Neural progenitor cell (in vitro differentiated cells): Measurements from ENCODE around the gene CFAP43. TPM values are rescaled to one million over a fixed set of nuclear protein-coding genes. Genes with fewer than 3 reads are reported as not detected.

Experiments used
- DNase-seq: peaks from one replicate; pipeline ENCODE4 v3.0.0-alpha.2; 2016; ENCODE audit warnings: low spot score
- H2AFZ ChIP-seq: fragments of 200-600 bp; sonication (generic); replicated peaks from 2 replicates; pipeline ENCODE4 v1.6.1; 2016; ENCODE audit warnings: antibody characterized with exemption
- H3F3A ChIP-seq: fragments of 200-600 bp; sonication (generic); 2 replicates; pipeline ENCODE4 v1.6.1; 2016; ENCODE audit warnings: antibody characterized with exemption, low read depth
- H3K27ac ChIP-seq: fragments of 200-600 bp; sonication (generic); 2 replicates; pipeline ENCODE4 v1.5.1; 2016; ENCODE audit warnings: mild to moderate bottlenecking
- H3K27me3 ChIP-seq: fragments of 200-600 bp; sonication (generic); 2 replicates; pipeline ENCODE4 v1.6.1; 2016; ENCODE audit warnings: mild to moderate bottlenecking, moderate library complexity
- H3K36me3 ChIP-seq: fragments of 200-600 bp; sonication (generic); 2 replicates; pipeline ENCODE4 v1.5.1; 2016
- H3K4me1 ChIP-seq: fragments of 200-600 bp; sonication (generic); 2 replicates; pipeline ENCODE4 v1.6.1; 2016; ENCODE audit warnings: mixed run types
- H3K4me2 ChIP-seq: fragments of 200-600 bp; sonication (generic); 2 replicates; pipeline ENCODE4 v1.6.1; 2016
- H3K4me3 ChIP-seq: fragments of 200-600 bp; sonication (generic); 2 replicates; pipeline ENCODE4 v1.5.1; 2016
- H3K79me2 ChIP-seq: fragments of 200-600 bp; sonication (generic); 2 replicates; pipeline ENCODE4 v1.6.1; 2016; ENCODE audit warnings: low read depth
- H3K9ac ChIP-seq: fragments of 200-600 bp; sonication (generic); 2 replicates; pipeline ENCODE4 v1.6.1; 2016
- H3K9me3 ChIP-seq: fragments of 200-600 bp; sonication (generic); 2 replicates; pipeline ENCODE4 v1.5.1; 2016; ENCODE audit warnings: low read depth
- H4K20me1 ChIP-seq: fragments of 200-600 bp; sonication (generic); 2 replicates; pipeline ENCODE4 v1.6.1; 2016; ENCODE audit warnings: low read depth
- H3K27ac Mint-ChIP-seq: 3 replicates; pipeline ENCODE4 v1.8.0; 2021; ENCODE audit warnings: mixed read lengths
- H3K27me3 Mint-ChIP-seq: 2 replicates; pipeline ENCODE4 v1.8.0; 2022; ENCODE audit warnings: low read depth, mild to moderate bottlenecking, inconsistent platforms, moderate library complexity, mixed read lengths; ENCODE audit not compliant: insufficient read depth
- H3K36me3 Mint-ChIP-seq: 3 replicates; pipeline ENCODE4 v1.8.0; 2021; ENCODE audit warnings: mixed read lengths
- H3K4me1 Mint-ChIP-seq: 3 replicates; pipeline ENCODE4 v1.8.0; 2021; ENCODE audit warnings: mixed read lengths
- H3K4me3 Mint-ChIP-seq: 3 replicates; pipeline ENCODE4 v1.8.0; 2021; ENCODE audit warnings: mild to moderate bottlenecking, moderate library complexity, mixed read lengths
- H3K9me3 Mint-ChIP-seq: 3 replicates; pipeline ENCODE4 v1.8.0; 2020; ENCODE audit warnings: mixed read lengths
- CTCF ChIP-seq: fragments of 200-600 bp; sonication (generic); IDR thresholded peaks from 2 replicates; pipeline ENCODE4 v1.5.1; 2017; ENCODE audit warnings: antibody characterized with exemption, mild to moderate bottlenecking
- EZH2 ChIP-seq: fragments of 200-600 bp; sonication (generic); IDR thresholded peaks from 2 replicates; pipeline ENCODE4 v1.6.1; 2017; ENCODE audit warnings: antibody characterized with exemption, mild to moderate bottlenecking, moderate library complexity
- EZH2phosphoT487 ChIP-seq: fragments of 200-600 bp; sonication (generic); IDR thresholded peaks from 2 replicates; pipeline ENCODE4 v1.6.1; 2017; ENCODE audit warnings: antibody characterized with exemption
- total RNA-seq: library from RNA; depleted of rRNA; stranded (reverse); fragments of >200 nt; gene quantifications from 2 replicates; pipeline ENCODE4 v1.2.3, GENCODE V29; 2015; ENCODE audit warnings: low replicate concordance

Gene CFAP43
- total RNA-seq, 1 donor from 2014 or later: 2.7 TPM

- Histone ChIP-seq H2AFZ (no peak overlapping the region), H3K27me3 (no peaks in the 10 kb centered on the region), H3K9me3 (no peaks in the 10 kb centered on the region), H3K9ac (no peak overlapping the region), H4K20me1 (no peaks in the 10 kb centered on the region), H3K4me1 (no peaks in the 10 kb centered on the region), H3K4me3 (no peak overlapping the region), H3F3A (no peaks in the 10 kb centered on the region), H3K4me2 (no peak overlapping the region), H3K27ac (no peak overlapping the region), H3K36me3 (no peaks in the 10 kb centered on the region), H3K79me2 (no peaks in the 10 kb centered on the region)
- no peak for DNase-seq
- Mint-ChIP-seq H3K4me1 (peaks cover 3% of the 10 kb centered on the region), H3K4me3 (no peak overlapping the region), H3K27me3 (peaks cover 2% of the 10 kb centered on the region), H3K36me3 (no peaks in the 10 kb centered on the region), H3K9me3 (no peaks in the 10 kb centered on the region), H3K27ac (no peak overlapping the region)
- TF ChIP-seq CTCF (no peak), EZH2phosphoT487 (no peak), EZH2 (no peak)
Measured at GRCh38 chr10:104218751-104219150, 13.4 kb downstream of the CFAP43 start.

GRCh38 chr10:104216631-104217030 lies 15.5 kb downstream of the CFAP43 start:
- Histone ChIP-seq H3K79me2 (no peaks in the 10 kb centered on the region), H3K27me3 (no peaks in the 10 kb centered on the region), H3F3A (no peaks in the 10 kb centered on the region), H3K4me1 (no peaks in the 10 kb centered on the region), H4K20me1 (no peaks in the 10 kb centered on the region), H3K36me3 (no peaks in the 10 kb centered on the region), H3K27ac (no peak overlapping the region), H3K4me3 (no peak overlapping the region), H3K4me2 (no peak overlapping the region), H3K9ac (no peak overlapping the region), H3K9me3 (no peaks in the 10 kb centered on the region), H2AFZ (no peak overlapping the region)
- Mint-ChIP-seq H3K27me3 (peaks cover 2% of the 10 kb centered on the region), H3K36me3 (peaks cover 1% of the 10 kb centered on the region), H3K9me3 (no peaks in the 10 kb centered on the region), H3K4me3 (no peak overlapping the region), H3K4me1 (peaks cover 3% of the 10 kb centered on the region), H3K27ac (no peak overlapping the region)
- TF ChIP-seq EZH2phosphoT487: no peak
- no peak for TF ChIP-seq CTCF
- no peak for TF ChIP-seq EZH2
- no peak for DNase-seq

DNA sequence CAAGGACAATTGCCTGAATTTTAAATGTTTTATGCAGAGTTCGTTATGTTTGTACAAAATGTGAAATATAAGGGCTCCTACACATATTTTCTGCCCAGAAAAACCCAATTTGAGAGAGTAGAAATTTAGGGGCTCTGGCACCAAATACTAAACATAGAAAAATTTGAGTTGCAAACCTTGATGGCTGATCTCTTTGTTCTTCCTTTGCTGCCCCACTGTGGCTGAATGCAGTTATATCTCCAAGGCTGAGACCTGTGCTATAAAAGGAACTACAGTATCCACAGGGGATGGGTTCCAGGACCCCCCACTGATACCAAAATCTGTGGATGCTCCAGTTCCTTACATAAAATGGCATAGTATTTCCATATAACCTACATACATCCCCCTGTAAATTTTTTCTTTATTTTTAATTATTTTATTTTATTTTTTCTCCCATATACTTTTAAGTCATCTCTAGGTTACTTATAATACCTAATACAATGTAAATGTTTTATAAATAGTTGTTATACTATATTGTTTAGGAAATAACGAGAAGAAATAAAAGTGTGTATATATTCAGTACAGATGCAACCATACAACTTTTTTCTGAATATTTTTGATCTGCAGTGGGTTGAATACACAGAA lies 22.5 kb downstream of the CFAP43 start:
- H3K9me3 ChIP-seq: no peaks in the 10 kb centered on the region
- no peak overlapping the region for H2AFZ ChIP-seq
- Mint-ChIP-seq H3K27ac (no peak overlapping the region), H3K9me3 (no peaks in the 10 kb centered on the region), H3K36me3 (peaks cover 5% of the 10 kb centered on the region), H3K27me3 (peaks cover under 1% of the 10 kb centered on the region), H3K4me1 (no peaks in the 10 kb centered on the region), H3K4me3 (no peak overlapping the region)
- H3K79me2 ChIP-seq: no peaks in the 10 kb centered on the region
- no peaks in the 10 kb centered on the region for H3K27me3 ChIP-seq
- no peaks in the 10 kb centered on the region for H3F3A ChIP-seq
- no peaks in the 10 kb centered on the region for H3K36me3 ChIP-seq
- H3K4me2 ChIP-seq: no peak overlapping the region
- TF ChIP-seq EZH2phosphoT487 (no peak), CTCF (peak; percentile 75)
- H3K4me1 ChIP-seq: no peaks in the 10 kb centered on the region
- no peak overlapping the region for H3K27ac ChIP-seq
- H4K20me1 ChIP-seq: no peaks in the 10 kb centered on the region
- DNase-seq: peak; percentile 73
- H3K9ac ChIP-seq: no peak overlapping the region
- no peak overlapping the region for H3K4me3 ChIP-seq
